GM21723 (cell line): ENCODE measurements around the gene NFKBIZ.
"Not testable (repeated sequence)": the region's sequence is repeated elsewhere in the genome, so short reads cannot be mapped to it uniquely, and the experiment has no call there.

Source experiments
- ATAC-seq: cut with Tn5 transposase; IDR thresholded peaks from one replicate; pipeline ENCODE4 v1.9.1; 2021; ENCODE audit warnings: mild to moderate bottlenecking, moderate library complexity; ENCODE audit not compliant: unreplicated experiment

The NFKBIZ gene

DNA sequence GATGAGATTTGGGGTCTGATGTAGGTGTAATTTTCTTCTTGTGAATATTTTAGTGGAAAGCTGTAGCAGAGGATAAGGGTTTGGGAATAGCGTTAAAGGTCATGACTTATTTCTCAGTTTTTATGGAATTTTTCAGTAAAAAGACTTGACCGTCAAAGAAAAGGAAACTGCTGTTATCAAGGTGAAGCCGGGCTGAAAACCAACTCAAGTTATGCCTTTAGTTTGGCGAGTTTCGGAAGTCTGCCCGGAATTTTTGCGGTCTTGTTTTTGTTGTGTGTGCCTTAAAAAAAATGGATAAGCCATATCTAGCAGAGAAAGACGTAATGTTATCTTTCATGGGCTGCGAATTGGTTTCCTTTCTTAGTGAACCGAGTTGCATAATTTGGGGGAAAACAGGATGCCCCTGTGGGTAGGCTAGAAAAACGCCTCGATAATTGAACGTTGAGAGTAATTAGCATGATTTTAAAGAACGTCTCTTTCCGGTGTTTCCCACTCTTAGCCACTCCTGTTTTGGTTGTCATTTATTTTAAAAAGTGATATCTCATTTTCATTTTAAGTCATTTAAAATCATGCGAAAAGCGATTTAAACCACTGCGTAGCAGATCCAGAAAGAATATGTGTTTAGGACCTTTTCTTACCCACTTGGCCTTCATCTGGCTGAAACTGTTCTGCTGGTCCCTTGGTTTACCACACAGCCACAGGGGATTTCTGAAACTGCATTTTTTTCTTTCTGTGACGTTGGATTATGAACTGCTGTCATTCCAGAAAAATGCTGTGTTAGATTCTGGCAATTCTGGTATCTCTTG lies 1.1 kb downstream of the NFKBIZ start:
- peak; percentile 35 for ATAC-seq

DNA sequence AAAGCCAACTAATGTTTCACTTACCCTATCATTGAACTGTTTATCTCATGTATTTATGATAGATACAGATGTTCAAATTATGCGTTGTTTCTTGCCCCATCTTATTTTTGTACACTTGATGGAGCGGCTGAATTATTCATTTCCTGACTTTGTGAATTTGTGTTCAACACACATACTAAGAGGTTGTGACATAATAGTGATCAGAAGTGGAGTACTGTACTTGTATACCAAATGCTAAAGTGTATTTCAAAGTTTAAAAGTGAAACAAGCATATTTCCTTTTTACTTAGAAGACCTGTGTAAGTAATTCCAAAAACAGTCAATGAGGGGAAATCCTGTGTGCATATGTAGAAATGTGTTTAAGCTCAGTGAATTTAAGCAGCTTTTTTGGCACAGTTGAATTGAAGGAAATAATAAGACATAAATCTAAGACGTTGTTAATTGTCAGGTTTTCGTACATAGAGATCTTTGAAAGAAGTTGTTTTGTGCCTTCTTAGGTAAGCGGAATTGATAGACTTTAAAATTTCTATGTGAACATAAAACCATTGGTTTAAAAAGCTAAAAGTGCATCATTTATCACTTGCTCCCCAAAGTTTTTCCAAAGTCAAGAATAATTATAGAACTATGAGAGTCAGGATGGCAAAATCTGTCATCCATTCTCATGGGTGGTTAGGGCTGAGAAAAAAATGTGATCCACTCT lies 1.9 kb downstream of the NFKBIZ start:
- no peak for ATAC-seq

DNA sequence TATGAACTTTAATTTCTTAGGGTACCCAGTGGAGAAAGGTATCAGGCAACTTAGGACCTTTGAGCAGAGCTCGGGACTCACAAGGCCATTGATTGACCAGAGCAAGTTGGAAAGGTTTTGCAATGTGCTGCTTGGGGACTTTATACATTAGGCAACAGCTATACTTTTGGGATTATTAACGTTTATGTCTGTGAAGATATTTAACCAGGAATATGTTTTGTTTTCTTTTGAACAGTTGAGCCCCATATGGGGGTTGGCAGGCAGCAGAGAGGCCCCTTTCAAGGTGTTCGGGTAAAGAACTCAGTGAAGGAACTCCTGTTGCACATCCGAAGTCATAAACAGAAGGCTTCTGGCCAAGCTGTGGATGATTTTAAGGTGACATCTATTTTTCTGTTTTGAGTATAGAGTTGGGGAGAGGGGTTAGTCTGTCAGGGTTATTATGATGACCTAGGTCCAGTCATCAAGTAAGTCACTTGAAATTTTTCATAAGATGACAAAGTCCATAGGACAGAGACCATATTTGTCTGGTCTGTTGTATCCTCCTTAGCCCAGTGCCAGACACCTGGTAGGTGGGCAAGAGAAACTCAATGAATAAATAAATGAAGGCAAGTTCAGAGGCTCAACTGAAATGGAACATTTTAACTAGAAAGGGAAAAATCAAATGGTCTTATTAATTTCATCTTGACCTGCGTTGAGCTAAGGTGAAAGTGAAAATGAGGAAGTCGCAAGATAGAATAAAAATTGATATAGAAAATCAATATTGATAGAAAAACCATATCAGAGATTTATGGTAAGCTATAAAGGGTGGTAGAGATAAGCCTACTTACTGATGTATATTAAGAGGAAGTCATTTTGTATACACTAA lies 2.8 kb downstream of the NFKBIZ start:
- ATAC-seq, result no peak

- ATAC-seq, result no peak
These were observed 3.9 kb downstream of the NFKBIZ start for GRCh38 chr3:101852983-101853840.

DNA sequence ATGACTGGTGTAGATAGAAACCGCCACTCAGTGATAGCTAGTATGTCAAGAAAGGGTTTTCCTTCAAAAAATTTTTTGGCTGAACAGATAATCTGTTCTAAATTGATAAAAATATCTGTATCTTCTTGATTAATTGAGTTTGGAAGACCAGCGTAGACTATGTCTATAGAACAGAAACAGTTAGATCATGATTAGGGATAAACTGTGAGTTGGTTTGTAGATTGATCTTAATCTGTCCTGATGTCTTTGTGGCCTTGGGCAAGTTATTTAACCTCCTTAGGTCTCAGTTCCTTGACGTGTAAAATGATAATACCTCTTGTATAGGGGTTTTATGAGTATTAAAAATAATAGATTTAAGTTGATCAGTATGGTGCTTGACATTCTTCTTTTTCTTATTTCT lies 4.7 kb downstream of the NFKBIZ start:
- no peak for ATAC-seq

GRCh38 chr3:101854608-101855304 lies 5.4 kb downstream of the NFKBIZ start:
- ATAC-seq, result no peak

DNA sequence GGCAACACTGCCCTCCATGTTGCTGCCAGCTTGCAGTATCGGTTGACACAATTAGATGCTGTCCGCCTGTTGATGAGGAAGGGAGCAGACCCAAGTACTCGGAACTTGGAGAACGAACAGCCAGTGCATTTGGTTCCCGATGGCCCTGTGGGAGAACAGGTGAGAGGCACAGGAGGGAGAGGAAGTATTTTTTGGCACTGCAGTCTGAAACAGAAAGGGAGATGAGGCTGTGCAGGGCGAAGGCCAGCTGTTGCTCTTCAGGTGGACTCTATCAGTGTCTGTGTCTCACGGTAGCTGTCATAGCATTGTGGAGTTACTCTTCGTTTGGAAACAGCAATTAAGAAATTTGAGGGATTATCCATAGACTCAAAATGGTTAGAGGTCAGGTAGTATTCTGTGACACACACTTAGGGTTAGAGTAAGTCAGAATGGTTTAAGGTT lies 8.0 kb downstream of the NFKBIZ start:
- ATAC-seq, result no peak

GRCh38 chr3:101858464-101859030 lies 9.2 kb downstream of the NFKBIZ start:
- ATAC-seq, result no peak

GRCh38 chr3:101859882-101860448 lies 10.7 kb downstream of the NFKBIZ start:
- ATAC-seq, result no peak

DNA sequence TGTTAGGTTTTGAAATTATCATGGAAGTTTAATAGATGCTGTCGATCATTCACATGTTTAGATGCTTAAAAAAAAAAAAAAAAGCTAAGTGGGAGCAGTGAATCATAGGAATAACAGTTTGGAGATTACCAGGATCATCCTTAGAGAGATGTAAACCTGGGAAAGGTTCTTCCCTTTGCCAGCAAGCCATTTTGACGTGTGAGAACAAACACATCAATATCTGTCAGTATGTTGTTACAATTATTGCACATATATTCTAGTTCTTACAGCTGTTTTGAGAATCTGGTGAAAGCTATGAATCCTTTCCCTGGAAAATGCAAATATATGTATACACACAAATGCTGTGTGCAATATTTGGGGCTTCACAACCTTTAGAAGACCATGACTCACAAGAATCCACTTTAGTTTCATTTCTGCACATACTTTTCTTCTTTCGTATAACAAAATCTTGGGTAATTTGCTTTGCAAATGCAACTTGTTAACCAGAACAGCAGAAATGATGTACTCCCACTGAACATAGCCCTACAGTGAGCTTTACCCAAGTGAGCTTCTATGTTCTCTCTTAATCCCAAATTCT lies 12.0 kb downstream of the NFKBIZ start:
- ATAC-seq, result peak; percentile 58

- ATAC-seq, result no peak
These were observed 12.6 kb downstream of the NFKBIZ start for GRCh38 chr3:101861789-101862415.

DNA sequence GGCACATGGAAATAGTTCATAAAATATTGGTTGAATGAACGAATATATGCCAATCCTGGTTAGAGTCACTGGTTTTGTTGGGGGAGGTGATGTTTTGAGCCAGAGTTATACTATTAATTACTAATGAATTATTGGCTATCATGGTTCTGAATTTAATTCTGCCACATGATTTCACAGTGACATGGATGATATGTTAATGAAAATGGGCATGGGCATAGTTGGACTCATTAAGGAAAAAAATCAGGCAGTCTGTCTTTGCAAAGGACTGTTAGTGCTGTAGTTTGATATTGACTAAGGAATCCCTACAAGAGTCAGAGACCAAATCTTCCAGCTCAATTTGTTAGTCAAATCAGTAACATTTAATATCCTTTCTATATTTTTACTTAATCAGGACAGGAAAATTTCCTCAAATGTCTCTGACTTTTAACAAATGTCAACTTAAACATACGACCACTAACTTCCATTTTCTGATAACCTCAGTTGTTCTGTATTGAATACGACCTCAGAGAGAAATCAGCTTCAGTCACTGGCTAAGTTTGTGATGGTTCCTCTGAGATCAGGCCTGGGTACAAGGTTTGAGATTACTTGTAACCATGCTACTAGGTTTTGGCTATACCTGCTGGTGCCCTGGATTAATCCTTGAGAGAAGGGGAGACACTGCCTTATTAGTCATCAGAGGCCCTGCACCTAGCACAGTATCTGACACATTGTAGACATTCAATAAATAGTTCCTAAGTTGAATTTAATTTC lies 13.3 kb downstream of the NFKBIZ start:
- ATAC-seq, result no peak

GRCh38 chr3:101864926-101865325 lies 15.6 kb downstream of the NFKBIZ start:
- ATAC-seq, result not testable (repeated sequence)

- ATAC-seq, result no peak
These were observed 16.6 kb downstream of the NFKBIZ start for GRCh38 chr3:101865751-101866509.

- no peak for ATAC-seq
These were observed 18.2 kb downstream of the NFKBIZ start for GRCh38 chr3:101867511-101867910.

DNA sequence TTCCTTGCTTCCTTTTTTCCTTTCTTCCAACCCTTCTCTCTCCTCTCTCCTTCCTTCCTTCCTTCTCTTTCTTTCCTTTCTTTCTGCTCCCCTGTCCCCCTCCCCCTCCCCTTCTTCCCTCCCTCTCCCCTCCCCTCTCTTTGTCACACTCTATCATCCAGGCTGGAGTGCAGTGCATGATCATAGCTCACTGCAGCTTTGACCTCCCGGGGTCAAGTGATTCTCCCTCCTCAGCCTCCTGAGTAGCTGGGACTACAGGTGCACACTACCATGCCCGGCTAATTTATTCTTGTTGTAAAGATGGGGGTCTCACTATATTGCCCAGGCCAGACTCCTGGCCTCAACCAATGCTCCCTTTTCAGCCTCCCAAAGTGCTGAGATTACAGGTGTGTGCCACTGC lies 18.7 kb downstream of the NFKBIZ start:
- ATAC-seq, result no peak
